GM08714 (cell line): ENCODE measurements around the gene HIPK1.
"Not testable (repeated sequence)": the region's sequence is repeated elsewhere in the genome, so short reads cannot be mapped to it uniquely, and the experiment has no call there.

Experiments used
- H3K4me3 ChIP-seq: fragments of 200-500 bp; sonication (Bioruptor generic); 2 replicates; pipeline ENCODE4 v1.5.1; 2014; ENCODE audit warnings: mild to moderate bottlenecking, low read length, inconsistent platforms
- ZNF274 ChIP-seq: IDR thresholded peaks from 2 replicates; pipeline ENCODE4 v1.6.1; 2012; ENCODE audit warnings: mild to moderate bottlenecking, low read depth, low read length

The HIPK1 gene

DNA sequence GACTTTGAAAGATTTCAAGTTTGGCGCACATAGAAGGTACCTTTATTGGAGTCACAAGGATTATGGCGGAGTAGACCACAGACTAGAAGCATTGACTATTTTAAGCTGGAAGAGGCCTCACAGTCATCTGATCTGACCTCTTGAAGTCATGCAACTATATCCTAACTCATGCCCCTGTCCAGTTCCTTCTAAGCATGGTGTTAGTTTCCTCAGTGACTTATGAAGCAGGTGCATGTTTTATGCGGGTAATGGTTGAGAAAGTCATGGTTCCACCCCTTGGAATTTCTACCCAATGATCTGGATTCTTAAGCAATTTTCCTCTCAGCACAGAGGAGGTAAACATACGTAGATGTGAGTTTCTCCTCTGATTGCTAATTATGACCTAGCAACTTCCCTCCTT, 61.8 kb downstream of the HIPK1 start:
- H3K4me3 ChIP-seq: no peak overlapping the region
- no peak for TF ChIP-seq ZNF274

DNA sequence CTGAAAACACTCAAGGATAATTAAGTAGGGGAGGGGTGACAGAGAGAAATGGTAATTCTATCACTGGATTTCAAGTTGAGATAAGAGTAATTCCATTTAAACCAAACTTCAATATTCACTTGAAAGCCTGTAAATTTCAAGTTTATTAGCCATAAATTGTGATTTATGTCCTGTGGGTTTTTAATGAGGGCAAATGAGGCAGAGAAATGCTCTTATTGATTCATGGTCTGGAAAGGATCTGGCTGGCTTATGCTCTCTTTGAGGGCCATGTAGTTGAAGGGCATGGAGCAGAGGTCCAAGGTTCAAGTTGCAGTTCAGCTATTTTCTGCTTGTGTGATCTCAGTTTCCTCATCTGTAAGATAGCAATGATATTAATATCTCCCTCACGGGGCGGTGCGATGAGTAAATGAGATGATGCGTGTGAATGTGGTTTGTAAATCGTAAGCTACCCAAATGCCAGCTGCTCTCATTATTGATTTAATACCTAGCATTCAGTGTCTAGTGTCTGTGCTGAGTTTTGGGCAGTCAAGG, 62.4 kb downstream of the HIPK1 start:
- H3K4me3 ChIP-seq: no peak overlapping the region
- TF ChIP-seq ZNF274: no peak

DNA sequence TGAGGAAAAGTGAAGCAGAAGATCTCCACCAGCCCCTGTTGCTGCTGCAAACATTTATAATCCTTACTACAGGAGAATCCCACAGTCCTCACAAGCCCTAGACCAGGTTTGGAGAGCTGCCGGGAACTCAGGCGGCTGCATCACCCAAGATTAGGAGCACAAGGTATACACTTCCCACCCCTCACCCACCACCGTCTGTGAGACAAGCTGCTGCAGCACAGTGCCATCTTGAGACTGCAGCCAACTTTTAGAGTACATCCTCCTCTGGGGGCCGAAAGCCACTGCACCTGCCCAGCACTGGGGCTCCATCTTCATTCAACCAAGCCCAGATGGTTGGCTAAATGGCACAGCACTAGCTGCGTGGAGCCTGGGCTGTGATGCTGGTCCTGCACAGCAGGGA, 63.9 kb downstream of the HIPK1 start:
- no peak overlapping the region for H3K4me3 ChIP-seq
- no peak for TF ChIP-seq ZNF274

DNA sequence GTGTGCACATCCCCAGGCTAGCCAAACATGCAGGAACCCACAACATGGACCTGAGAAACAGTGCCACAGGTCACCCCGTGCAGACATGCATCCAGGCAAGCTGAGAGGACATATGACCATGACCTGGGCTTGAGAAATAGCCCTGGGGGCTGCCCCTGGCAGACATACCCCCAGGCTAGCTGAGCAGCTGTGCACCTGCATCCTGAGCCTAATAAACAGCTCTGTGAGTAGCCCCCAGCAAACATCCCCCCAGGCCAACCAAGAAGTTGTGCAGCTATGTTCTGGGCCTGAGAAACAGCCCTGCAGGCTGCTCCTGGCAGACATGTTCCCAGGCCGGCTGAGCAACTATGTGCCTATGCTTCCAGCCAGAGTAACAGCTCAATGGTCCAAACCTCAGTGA, 64.6 kb downstream of the HIPK1 start:
- TF ChIP-seq ZNF274: no peak
- H3K4me3 ChIP-seq: no peak overlapping the region

DNA sequence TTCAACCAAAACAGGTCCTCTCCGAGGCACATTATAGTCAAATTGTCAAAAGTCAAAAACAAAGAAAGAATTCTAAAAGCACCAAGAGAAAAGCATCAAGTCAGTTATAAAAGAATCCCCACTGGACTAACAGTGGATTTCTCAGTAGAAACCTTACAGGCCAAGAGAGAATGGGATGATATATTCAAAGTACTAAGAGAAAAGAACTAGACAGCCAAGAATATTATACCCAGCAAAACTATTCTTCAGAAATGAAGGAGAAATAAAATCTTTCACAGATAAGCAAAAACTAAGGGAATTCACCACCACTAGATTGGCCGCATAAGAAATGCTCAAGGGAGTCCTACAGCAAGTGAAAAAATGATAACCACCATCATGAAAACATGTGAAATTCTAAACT, 66.3 kb downstream of the HIPK1 start:
- no peak overlapping the region for H3K4me3 ChIP-seq
- no peak for TF ChIP-seq ZNF274

DNA sequence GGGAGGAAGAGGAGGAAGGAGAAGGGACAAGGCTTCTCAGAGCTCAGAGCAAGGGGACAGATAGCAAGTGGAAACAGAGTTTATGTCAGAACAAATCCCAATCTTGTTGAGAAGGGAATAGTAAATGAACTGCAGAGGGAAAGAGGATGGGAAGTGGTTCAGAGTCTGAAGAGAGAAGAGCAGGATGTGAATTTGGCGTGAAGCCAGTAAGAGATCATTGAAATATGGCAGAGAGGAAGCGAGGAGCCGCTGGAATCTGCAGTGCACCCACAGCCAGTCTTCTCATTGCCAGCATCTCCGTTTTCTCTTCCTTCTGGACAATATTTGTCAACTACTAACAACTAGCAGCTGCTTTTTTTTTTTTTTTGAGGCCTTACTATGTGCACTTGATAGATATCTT, 69.2 kb downstream of the HIPK1 start:
- no peak for TF ChIP-seq ZNF274

DNA sequence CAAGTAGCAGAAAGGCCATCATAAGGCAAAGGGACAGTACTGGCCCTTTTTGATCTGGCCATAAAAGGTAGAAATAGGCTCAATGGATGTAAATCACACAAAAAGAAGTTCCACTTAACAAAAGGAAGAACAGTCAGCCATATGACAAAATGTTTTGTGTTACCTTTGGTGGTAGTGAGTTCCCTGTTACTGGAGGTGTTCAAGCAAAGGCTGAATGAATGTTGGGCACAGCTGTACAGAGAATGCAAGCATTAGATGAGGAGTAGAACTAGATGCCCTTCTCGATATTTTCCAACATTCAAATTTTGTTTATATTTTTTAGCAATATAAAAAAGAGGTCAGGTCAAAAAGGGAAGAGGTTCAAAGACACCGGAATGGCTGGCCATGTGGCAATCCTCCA, 70.1 kb downstream of the HIPK1 start:
- H3K4me3 ChIP-seq: no peak overlapping the region
- no peak for TF ChIP-seq ZNF274

More for the DNA sequence above, 69.2 kb downstream of the HIPK1 start:
- H3K4me3 ChIP-seq: no peak overlapping the region

DNA sequence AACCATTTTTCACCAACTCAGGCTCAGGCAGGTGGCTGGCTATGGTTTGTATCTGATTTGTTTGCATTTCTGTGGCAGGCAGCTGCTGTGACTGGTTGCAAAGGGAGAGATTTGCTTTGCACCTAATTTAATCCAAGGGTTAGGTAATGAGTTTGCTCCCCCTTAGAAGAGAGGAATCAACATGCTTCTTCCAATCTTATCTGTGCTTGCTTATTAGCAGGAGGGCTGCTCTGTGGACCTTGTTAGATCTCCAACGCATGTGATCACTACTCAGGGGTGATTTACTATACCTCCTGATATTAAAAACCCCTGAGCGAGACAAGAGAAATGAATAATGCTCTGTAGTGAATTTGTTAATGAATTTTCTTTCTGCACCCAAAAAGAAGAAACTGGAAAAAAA, 70.7 kb downstream of the HIPK1 start:
- no peak overlapping the region for H3K4me3 ChIP-seq
- TF ChIP-seq ZNF274: no peak

DNA sequence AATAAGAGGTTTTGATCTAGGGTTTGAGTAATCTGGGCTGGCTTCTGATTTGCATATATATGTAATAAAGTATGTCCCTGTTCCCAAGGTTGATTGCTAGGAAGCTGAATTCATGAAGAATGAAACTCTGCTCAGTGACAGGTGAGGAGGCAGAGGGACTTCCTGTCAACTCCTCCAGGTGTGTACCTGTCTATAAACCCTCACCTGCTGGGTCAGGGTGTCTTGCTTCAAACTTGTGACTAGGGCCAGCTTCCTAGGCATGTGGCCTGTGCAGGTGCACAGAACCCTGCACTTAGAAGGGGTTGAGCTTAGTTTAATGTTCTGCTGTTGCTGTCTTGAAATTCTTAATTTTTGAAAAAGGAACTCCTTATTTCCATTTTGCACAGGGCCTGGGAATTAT, 71.3 kb downstream of the HIPK1 start:
- no peak for TF ChIP-seq ZNF274
- no peak overlapping the region for H3K4me3 ChIP-seq

DNA sequence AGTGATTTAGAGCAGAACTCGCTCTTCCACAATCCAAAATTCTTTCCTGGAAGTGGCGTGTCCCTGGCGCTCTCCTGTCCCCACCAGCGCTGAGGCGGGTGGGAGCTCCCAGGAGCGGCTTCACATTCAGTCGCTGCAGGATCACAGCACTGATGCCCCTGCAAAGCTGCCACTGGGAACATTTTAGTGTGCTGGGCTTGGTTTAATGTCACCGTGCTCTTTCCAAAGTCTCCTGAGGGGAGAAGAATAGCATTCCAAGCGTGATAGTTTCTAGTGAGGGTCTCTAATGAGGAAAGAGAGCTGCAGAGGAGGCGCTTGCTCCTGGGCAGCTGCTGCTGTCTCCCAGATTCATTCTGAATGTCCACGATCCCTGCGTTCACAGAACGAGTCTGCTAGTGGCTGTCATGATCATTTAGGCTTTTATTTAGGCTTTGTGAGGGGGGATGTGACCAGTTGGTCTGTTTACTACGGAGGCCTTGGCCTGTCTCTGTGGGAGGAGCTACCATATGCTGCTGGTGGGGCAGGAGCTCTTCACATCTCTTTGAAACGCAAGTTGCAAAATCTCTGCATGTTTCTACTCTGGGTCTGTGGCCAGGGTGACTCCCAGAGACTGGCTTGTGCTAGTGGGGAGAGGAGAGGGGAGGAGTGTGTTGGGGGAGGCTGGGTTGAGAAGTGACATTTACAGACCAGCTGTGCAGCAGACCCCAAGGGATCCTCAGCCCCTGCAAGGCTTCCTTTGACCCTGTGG, 73.5 kb downstream of the HIPK1 start:
- no peak for TF ChIP-seq ZNF274
- no peak overlapping the region for H3K4me3 ChIP-seq

DNA sequence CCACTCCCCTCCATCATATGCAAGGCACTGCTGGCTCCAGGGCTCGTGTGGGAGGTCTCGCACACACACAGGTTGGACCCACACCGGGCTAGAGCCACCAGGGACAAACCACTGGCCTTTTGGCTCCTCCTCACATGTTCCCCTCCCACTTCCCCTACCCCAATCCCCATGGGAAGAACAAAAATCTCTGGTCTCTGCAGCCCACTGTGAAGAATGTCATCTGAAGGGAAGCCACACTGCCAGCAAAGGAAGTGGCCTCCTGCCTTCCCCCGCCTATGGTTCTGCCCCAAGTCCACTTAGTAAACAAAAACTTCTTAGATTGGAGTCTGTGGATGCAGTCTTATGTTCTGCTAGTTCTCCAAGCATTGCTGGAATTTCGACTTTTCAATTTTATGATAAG, 74.3 kb downstream of the HIPK1 start:
- no peak for TF ChIP-seq ZNF274
- no peak overlapping the region for H3K4me3 ChIP-seq

DNA sequence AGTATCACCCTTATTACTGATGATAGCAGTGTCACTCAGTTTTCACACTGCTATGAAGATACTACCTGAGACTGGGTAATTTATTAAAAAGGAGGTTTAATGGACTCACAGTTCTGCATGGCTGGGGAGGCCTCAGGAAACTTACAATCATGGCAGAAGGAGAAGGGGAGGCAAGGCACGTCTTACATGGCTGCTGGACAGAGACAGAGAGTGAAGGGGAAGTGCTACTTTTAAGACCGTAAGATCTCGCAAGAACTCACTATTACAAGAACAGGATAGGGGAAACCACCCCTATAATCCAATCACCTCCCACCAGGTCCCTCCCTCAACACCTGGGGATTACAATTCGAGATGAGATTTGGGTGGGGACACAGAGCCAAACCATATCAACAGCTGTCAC, 77.7 kb downstream of the HIPK1 start:
- H3K4me3 ChIP-seq: not testable (repeated sequence)

DNA sequence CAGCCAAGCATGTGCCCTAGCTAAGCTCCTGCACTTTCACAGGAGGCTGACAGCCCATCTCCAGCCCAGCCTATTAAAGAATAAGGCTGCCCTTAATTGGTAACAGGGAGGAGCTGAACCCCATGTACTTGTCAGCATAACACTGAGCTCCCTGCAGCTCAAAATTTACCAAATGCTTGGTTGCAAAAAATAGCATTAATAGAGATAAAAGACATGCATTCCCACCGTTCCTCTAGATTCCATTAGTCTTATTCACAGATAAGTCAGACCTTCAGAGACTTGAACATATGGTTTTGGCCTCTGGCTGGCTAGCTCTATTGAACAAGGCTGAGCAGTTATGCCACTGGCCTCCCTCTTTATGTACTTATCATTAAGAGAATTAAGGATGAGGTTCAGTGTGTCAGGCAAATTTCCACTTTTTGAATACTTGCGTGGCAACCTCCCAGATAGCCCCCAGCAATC, 79.4 kb downstream of the HIPK1 start:
- no peak for TF ChIP-seq ZNF274
- H3K4me3 ChIP-seq: no peak overlapping the region

DNA sequence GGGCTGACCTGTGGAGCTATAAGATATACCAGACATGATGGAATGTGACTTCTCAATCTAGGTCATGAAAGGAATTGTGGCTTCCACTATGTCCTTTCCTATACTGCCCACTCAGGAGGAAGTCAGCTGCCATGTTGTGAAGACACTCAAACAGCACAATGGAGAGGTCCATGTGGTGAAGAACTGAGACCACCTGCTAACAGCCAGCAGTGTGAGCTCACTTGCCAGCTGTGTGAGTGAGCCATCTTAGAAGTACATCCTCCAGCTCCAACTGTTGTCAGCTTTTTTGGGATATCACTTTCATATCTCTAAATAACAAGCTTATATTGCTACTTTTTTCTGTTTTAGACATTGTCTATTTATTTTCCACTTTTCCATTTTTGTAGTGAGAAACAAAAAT, 79.9 kb downstream of the HIPK1 start:
- no peak overlapping the region for H3K4me3 ChIP-seq
- no peak for TF ChIP-seq ZNF274

DNA sequence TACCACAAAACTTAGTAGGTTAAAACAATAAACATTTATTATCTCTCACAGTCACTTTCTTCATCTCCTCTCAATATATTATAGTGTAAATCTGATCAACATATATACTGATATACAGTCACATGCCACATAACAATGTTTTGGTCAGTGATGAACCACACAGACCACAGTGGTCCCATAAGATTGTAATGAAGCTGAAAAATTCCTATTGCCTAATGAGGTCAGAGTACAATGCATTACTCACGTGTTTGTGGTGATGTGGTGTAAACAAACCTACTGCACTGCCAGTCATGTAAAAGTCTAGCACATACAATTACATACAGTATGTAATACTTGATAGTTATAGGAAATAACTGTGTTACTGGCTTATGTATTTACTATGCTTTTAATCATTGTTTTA, 80.3 kb downstream of the HIPK1 start:
- H3K4me3 ChIP-seq: no peak overlapping the region
- TF ChIP-seq ZNF274: no peak
